ENCODE data around the gene CHST3.

GRCh38 chr10:72061930-72062329, 97.7 kb downstream of the CHST3 start:
- TF ChIP-seq CTCF (IDR thresholded peaks at IDR 0.05; ENCODE audit: low read depth, low read length), result no peak
- TF ChIP-seq EZH2phosphoT487 (IDR thresholded peaks at IDR 0.05; ENCODE audit: low read depth), result no peak

All from OCI-LY3 (cell line).